NOMO-1 (cell line): Measurements from ENCODE around the gene FIBCD1.

Experiments
- DNase-seq, 2 experiments: peaks; one replicate each; lab custom pipeline; 2025; ENCODE audit not compliant: unreplicated experiment in 2 of 2; lab: John Stamatoyannopoulos, UW

The FIBCD1 gene

DNA sequence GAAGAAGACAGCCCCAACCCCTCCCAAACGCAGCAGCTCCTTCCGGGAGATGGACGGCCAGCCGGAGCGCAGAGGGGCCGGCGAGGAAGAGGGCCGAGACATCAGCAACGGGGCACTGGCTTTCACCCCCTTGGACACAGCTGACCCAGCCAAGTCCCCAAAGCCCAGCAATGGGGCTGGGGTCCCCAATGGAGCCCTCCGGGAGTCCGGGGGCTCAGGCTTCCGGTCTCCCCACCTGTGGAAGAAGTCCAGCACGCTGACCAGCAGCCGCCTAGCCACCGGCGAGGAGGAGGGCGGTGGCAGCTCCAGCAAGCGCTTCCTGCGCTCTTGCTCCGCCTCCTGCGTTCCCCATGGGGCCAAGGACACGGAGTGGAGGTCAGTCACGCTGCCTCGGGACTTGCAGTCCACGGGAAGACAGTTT is 54.9 kb downstream of the FIBCD1 start:
- no peak for DNase-seq

DNA sequence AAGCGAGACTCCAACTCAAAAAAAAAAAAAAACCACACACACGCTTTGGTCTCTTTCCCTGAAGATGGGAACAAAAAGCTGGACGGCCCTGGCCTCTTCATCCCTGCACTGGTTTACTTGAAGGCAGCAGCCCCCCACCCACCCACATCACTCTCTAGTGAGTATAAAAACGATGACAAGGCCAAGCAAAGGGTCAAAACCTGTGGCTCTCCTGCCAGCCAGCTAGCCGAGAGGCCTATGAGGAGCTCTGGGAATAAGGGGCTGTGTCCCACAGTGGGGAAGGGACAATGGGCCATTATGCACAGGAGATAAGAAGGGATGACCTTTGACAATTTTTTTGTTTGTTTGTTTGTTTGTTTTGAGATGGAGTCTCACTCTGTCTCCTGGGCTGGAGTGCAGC is 55.6 kb downstream of the FIBCD1 start:
- no peak for DNase-seq

DNA sequence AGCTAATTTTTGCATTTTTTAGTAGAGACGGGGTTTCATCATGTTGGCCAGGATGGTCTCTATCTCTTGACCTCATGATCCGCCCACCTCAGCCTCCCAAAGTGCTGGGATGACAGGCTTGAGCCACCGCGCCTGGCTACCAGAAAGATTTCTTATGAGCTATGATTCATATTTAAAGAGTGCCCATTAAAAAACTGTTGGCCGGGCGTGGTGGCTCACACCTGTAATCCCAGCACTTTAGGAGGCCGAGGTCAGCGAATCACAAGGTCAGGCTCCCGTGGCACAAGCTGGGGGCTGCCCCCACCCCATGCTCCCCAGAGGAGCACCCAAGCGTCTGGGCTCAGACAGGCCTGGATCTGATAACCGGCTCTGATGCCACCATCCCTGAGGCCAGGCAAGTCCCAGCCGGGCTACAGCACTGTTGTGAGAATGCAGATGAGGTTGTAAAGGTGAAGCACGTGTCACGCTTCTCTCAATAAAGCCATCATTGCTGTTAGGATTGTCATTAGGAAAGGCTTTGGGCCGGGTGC is 56.3 kb downstream of the FIBCD1 start:
- no peak for DNase-seq

DNA sequence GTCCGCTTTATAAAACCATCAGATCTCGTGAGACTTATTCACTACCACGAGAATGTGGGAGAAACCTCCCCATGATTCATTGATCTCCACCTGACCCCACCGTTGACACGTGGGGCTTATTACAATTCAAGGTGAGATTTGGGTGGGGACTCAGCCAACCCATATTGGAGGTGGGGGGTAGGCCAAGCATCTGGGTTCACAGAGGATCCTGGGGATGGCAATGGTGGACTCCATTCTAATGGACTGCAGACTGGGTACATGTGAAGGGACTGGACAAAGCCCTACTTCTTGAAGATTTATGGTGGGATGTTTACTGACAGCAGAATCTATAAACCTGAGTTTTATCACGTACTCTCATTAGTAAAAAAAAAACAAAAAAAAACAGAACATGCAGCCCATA is 57.5 kb downstream of the FIBCD1 start:
- no peak for DNase-seq

GRCh38 chr9:130880599-130881220 is 58.3 kb downstream of the FIBCD1 start:
- DNase-seq: no peak

- DNase-seq: no peak
Measured at GRCh38 chr9:130879863-130880411, 59.1 kb downstream of the FIBCD1 start.

- DNase-seq: no peak
Measured at GRCh38 chr9:130878295-130878694, 60.8 kb downstream of the FIBCD1 start.

DNA sequence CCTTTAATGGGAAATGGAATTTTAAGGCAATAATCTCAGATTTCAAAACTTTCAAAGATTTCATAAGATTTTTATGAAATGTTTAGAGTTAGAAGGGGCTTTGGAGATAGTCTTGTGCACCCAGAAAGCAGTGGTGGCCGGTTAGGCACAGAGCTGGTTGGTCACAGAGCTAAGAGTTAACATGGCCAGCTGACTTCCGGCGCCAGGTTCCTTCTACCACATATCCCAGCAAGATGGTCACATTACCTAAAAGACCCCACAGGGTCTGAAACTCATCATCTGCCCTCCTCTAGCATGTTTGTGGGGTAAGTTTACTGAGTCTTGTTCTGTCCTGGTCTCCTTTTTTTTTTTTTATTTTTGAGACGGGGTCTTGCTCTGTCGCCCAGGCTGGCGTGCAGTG is 61.7 kb downstream of the FIBCD1 start:
- no peak for DNase-seq

DNA sequence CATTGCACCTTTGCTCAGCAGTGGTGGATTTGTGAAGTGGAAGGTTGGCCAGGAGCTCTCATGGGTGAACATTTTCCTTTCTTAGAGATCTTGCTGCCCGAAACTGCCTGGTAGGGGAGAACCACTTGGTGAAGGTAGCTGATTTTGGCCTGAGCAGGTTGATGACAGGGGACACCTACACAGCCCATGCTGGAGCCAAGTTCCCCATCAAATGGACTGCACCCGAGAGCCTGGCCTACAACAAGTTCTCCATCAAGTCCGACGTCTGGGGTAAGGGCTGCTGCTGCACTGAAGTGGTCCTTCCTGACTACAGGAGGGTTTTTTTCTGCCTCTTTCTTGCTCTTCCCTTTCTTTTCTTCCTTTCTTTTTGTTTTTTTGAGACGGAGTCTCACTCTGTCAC is 64.3 kb downstream of the FIBCD1 start:
- no peak for DNase-seq

DNA sequence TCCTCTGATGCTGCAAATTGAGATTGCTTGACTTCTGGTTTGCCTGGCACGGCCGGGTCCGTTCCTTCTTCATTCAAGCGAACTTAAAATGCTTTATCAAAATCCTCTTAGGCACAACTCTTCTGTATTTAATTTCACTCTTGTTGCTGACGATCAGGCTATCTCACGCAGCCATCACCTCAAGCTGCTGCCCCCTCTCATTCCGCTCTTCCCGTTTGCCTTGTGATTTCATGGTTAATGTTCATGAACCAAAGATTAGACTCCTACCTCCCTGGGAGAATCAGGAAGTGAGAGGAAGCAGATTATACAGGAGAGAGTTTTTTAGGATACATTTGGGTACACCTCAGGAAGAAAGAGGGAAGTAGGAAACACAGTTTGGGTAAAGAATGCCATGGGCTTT is 65.1 kb downstream of the FIBCD1 start:
- no peak for DNase-seq

DNA sequence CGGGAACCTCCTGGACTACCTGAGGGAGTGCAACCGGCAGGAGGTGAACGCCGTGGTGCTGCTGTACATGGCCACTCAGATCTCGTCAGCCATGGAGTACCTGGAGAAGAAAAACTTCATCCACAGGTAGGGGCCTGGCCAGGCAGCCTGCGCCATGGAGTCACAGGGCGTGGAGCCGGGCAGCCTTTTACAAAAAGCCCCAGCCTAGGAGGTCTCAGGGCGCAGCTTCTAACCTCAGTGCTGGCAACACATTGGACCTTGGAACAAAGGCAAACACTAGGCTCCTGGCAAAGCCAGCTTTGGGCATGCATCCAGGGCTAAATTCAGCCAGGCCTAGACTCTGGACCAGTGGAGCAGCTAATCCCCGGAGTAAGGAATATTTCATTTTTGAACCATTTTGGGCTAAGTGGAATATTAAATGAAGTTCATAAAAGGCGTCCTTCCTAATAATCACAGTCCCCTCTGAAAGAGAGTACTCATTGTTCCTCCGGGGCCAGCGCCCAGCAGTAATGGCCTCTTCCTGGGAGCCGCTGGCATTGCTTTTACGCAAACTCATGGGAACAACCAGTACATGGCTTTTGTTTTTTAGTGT is 66.0 kb downstream of the FIBCD1 start:
- no peak for DNase-seq

- DNase-seq: no peak
Measured at GRCh38 chr9:130872508-130872907, 66.5 kb downstream of the FIBCD1 start.

GRCh38 chr9:130872093-130872492 is 67.0 kb downstream of the FIBCD1 start:
- DNase-seq: no peak

GRCh38 chr9:130871395-130872062 is 67.5 kb downstream of the FIBCD1 start:
- no peak for DNase-seq

GRCh38 chr9:130870491-130871381 is 68.3 kb downstream of the FIBCD1 start:
- no peak for DNase-seq

DNA sequence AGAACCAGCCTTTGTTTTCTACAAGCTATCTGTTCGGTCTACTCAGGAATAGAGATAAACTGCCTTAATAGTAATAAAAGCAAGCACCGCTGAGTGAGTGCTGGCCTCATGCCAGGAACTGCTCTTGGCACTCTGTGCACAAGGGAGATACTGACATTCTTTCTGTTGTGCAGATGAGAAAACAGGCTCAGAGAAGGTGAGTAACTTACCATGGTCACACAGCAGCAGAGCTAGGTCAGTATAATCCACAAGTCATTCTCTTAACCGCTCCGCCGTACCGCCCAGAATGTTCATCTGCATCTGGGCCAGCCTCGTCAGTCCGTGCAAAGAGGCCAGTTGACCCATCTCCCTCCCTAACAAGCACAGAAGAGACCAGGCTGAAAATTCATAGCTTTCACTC is 69.8 kb downstream of the FIBCD1 start:
- DNase-seq: no peak

DNA sequence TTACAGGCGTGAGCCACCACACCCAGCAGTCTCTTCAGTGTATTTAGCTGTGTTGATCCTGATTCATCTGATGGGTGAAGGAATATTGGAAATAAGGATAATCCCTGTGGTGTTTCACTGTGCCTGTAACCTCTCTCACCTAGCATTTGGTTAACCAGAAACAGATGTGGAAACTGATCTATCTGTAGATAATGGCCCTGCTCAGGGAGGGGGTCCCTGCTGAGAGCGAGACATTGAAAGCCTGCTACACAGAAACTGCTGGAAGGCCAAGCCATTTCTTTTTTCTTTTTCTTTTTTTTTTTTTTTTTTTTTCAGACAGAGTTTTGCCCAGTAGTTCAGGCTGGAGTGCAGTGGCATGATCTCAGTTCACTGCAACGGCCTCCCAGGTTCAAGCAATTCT is 70.8 kb downstream of the FIBCD1 start:
- DNase-seq: no peak

- DNase-seq: no peak
Measured at GRCh38 chr9:130867556-130867955, 71.5 kb downstream of the FIBCD1 start.

DNA sequence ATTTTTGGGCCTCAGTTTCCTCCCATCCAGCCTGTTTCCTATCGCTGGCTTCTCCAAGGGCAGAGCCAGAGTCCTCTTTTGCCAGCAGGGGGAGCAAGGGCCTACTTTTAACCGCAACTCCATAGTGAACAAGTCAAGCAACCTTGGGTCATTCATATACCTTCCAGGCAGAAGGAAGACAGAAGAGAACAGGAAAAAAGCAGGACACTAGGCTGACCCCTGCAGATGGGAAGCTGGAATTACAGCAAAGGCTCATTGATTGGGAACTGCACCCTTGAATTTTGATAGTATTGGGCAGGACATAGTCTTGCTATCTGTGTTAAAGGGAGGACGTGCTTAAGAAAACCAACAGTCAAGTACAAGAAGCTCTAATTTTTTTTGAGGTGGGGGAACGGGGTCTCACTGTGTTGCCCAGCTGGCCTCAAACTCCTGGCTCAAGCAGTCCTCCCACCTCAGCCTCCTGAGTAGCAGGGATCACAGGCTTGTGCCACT is 72.5 kb downstream of the FIBCD1 start:
- DNase-seq: peak; percentile 35 to 52

DNA sequence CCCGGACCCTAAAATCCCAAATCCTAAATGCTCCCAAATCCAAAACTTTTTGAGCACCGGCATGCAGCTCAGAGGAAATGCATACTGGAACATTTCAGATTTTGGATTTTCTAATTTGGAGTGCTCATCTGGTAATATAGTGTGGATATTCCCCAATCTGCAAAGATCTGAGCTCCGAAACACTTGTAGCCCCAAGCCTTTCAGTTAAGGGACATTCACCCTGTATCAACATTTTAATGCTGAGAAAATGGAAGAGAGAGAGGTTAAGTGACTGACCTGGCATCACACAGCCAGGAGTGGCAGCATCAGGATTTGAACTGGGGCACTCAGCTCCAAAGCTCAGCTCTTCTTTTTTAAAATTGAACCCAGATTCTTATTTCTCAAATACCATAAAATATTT is 73.1 kb downstream of the FIBCD1 start:
- no peak for DNase-seq

GRCh38 chr9:130864541-130864940 is 74.5 kb downstream of the FIBCD1 start:
- no peak for DNase-seq
